Measurements from ENCODE around the gene EFNA3. TPM values are rescaled to one million over a fixed set of nuclear protein-coding genes. Genes with fewer than 3 reads are reported as not detected.

The EFNA3 gene
- total and polyA plus RNA-seq, 2 of the 4 experiments (the other 2 are of a cell fraction): 0.72 to 1.6 TPM

GRCh38 chr1:155057788-155058211 lies 20.8 kb upstream of the EFNA3 start:
- no peak overlapping the region for H2BK5ac ChIP-seq (ENCODE audit: low read depth, low read length, poor library complexity, severe bottlenecking)
- ATAC-seq (ENCODE audit: low read depth) (no peak), DNase-seq (no peak)
- no peak overlapping the region for H3K18ac ChIP-seq (ENCODE audit: low read depth, low read length)
- ChIA-PET POLR2A (ENCODE audit: unreplicated experiment) (no interaction called here), CTCF (interaction anchor here (1.3 kb wide), 1 partner anchor 13 kb away, joined by 5 read pairs; no protein-coding TSS in a partner anchor)
- no peak overlapping the region for H3K4me2 ChIP-seq (ENCODE audit: low read depth, low read length)
- H2BK120ac ChIP-seq (ENCODE audit: low read depth, low read length): no peak overlapping the region
- peaks cover 0 to under 1% of the 10 kb centered on the region in 2 experiments; a peak in 1 of 4 replicates for H3K79me1 ChIP-seq (ENCODE audit: low read depth in 1 of 2, low read length in 2 of 2)
- no peak overlapping the region for H4K8ac ChIP-seq (ENCODE audit: low read depth in 2 of 2, low read length in 2 of 2)
- no peak overlapping the region for H3K4ac ChIP-seq (ENCODE audit: low read depth, low read length)
- H2AK5ac ChIP-seq (ENCODE audit: low read depth, low read length): no peak overlapping the region
- no peak overlapping the region for H3K23ac ChIP-seq (ENCODE audit: low read depth, low read length)
- TF ChIP-seq NFE2L2 (IDR thresholded peaks at IDR 0.05; ENCODE audit: low read depth, low read length) (no peak), MXI1 (IDR thresholded peaks at IDR 0.05; ENCODE audit: borderline replicate concordance, low read depth, low read length) (no peak), RFX5 (IDR thresholded peaks at IDR 0.05; ENCODE audit: low read depth, low read length) (no peak), SMC3 (IDR thresholded peaks at IDR 0.05; ENCODE audit: low read depth, low read length) (no peak), CHD1 (IDR thresholded peaks at IDR 0.05; ENCODE audit: low read depth, low read length) (no peak), RAD21 (IDR thresholded peaks at IDR 0.05; ENCODE audit: low read length) (no peak), CEBPB (IDR thresholded peaks at IDR 0.05; ENCODE audit: low read depth, low read length) (no peak), MAZ (IDR thresholded peaks at IDR 0.05; ENCODE audit: borderline replicate concordance, low read depth, low read length) (no peak), POLR2A (IDR thresholded peaks at IDR 0.05; ENCODE audit: low read depth, low read length) (no peak), MAFK (IDR thresholded peaks at IDR 0.05; ENCODE audit: low read depth, low read length) (no peak), BHLHE40 (IDR thresholded peaks at IDR 0.05; ENCODE audit: low read depth, low read length) (no peak), ELK1 (IDR thresholded peaks at IDR 0.05; ENCODE audit: borderline replicate concordance, low read depth, low read length) (no peak), USF2 (IDR thresholded peaks at IDR 0.05; ENCODE audit: low read depth, low read length) (no peak), RCOR1 (IDR thresholded peaks at IDR 0.05; ENCODE audit: insufficient replicate concordance, low read length) (no peak), CTCF (conservative IDR thresholded peaks at IDR 0.05; ENCODE audit: low read depth, low read length) (no peak), FOS (IDR thresholded peaks at IDR 0.05; ENCODE audit: low read depth, low read length) (no peak)
- H2BK20ac ChIP-seq (ENCODE audit: low read depth, low read length): no peak overlapping the region
- intact Hi-C loops (cut with micrococcal nuclease) (no loop called here), dilution Hi-C loops (cut with HindIII; ENCODE audit: low sequenced_read_pairs, unreplicated experiment) (no loop called here), in situ Hi-C loops (cut with MboI; ENCODE audit: low sequenced_read_pairs) (loop anchor here (10.0 kb wide), 1 partner anchor 103 kb away; the partner anchor contains the start of gene PBXIP1)
- no peak overlapping the region for H2AK9ac ChIP-seq (replicated peaks; ENCODE audit: low read depth, low read length, poor library complexity)
- H3K4me3 ChIP-seq (ENCODE audit: insufficient read depth, low read depth, low read length): no peak overlapping the region
- H3K9me3 ChIP-seq (ENCODE audit: control insufficient read depth, insufficient read depth, low read length): no peaks in the 10 kb centered on the region
- no peak overlapping the region for H2AFZ ChIP-seq (replicated peaks; ENCODE audit: low read length, poor library complexity)
- H4K20me1 ChIP-seq (ENCODE audit: insufficient read depth, low read length): peaks cover 13% of the 10 kb centered on the region
- H3K4me1 ChIP-seq (ENCODE audit: control insufficient read depth, insufficient read depth, low read length): peaks cover 3% of the 10 kb centered on the region; the same call in 1 of the 2 replicates
- H4K91ac ChIP-seq (ENCODE audit: insufficient read depth, low read depth, low read length): no peak overlapping the region
- H3K9me1 ChIP-seq (ENCODE audit: insufficient read depth, low read length): no peaks in the 10 kb centered on the region
- H3K36me3 ChIP-seq (ENCODE audit: control insufficient read depth, insufficient read depth, low read length): peaks cover 15% of the 10 kb centered on the region
- WGBS, 2 experiments (ENCODE audit: extremely low coverage in 2 of 2, insufficient read length in 1 of 2): 97% methylated on average over 5 of the region's 13 CpGs; no CpG with 5 or more reads in 1 of the 2 experiments
- BruUV-seq (replicated peaks): no TSS peak
- H3K14ac ChIP-seq (replicated peaks; ENCODE audit: low read depth, low read length): no peak overlapping the region
- H3K27ac ChIP-seq (ENCODE audit: insufficient read depth, low read length): no peak overlapping the region
- H3K27me3 ChIP-seq (ENCODE audit: control insufficient read depth, insufficient read depth, low read length): no peaks in the 10 kb centered on the region
- H3K56ac ChIP-seq (ENCODE audit: extremely low read depth, insufficient read depth, low read length): no peak overlapping the region
- no peak overlapping the region for H2BK15ac ChIP-seq (ENCODE audit: low read depth, low read length)
- no peak overlapping the region for H4K5ac ChIP-seq (ENCODE audit: low read depth, low read length)
- no peak overlapping the region for H3K9ac ChIP-seq (ENCODE audit: low read depth, low read length)
